Measurements from ENCODE around the gene TUT1.
"Not testable (repeated sequence)": the region's sequence is repeated elsewhere in the genome, so short reads cannot be mapped to it uniquely, and the experiment has no call there.

Gene TUT1

GRCh38 chr11:62591448-62592145 lies at the start of gene TUT1:
TSS of gene TUT1 (minus strand) at chr11:62591523. CDS start at chr11:62591485, 38 bp downstream.
- peak; percentile 96 for DNase-seq

- no peak for DNase-seq
Observed at GRCh38 chr11:62632492-62632891, 41.2 kb upstream of the TUT1 start.

GRCh38 chr11:62627713-62628112 lies 36.4 kb upstream of the TUT1 start:
- no peak for DNase-seq

GRCh38 chr11:62622476-62623089 lies 31.3 kb upstream of the TUT1 start:
- no peak for DNase-seq

GRCh38 chr11:62621567-62622470 lies 30.5 kb upstream of the TUT1 start, which contains the start of gene B3GAT3:
TSS of gene B3GAT3 (minus strand) at chr11:62621986. CDS start at chr11:62621947, 39 bp downstream.
- DNase-seq, result peak; percentile 96

- no peak for DNase-seq
Observed at GRCh38 chr11:62621027-62621566, 29.8 kb upstream of the TUT1 start.

- DNase-seq, result not testable (repeated sequence)
Observed at GRCh38 chr11:62616957-62617356, 25.6 kb upstream of the TUT1 start.

GRCh38 chr11:62615521-62615920 lies 24.2 kb upstream of the TUT1 start:
- no peak for DNase-seq

GRCh38 chr11:62614275-62614674 lies 23.0 kb upstream of the TUT1 start:
- DNase-seq, result peak; percentile 65

GRCh38 chr11:62613291-62613778 lies 22.0 kb upstream of the TUT1 start:
- DNase-seq, result no peak

GRCh38 chr11:62612366-62613290 lies 21.3 kb upstream of the TUT1 start, which contains the start of the genes EML3 and ROM1:
TSS of gene EML3 (minus strand) at chr11:62612775. CDS start at chr11:62612457, 318 bp downstream.
TSS of gene ROM1 (plus strand) at chr11:62613257. CDS start at chr11:62613282, 25 bp downstream.
- peak; percentile 89 for DNase-seq

- DNase-seq, result peak; percentile 64
Observed at GRCh38 chr11:62611705-62612365, 20.5 kb upstream of the TUT1 start.

- no peak for DNase-seq
Observed at GRCh38 chr11:62610814-62611704, 19.7 kb upstream of the TUT1 start.

GRCh38 chr11:62610403-62610802 lies 19.1 kb upstream of the TUT1 start:
- no peak for DNase-seq

GRCh38 chr11:62608776-62609175 lies 17.5 kb upstream of the TUT1 start:
- DNase-seq, result no peak

GRCh38 chr11:62607714-62608113 lies 16.4 kb upstream of the TUT1 start:
- no peak for DNase-seq

- no peak for DNase-seq
Observed at GRCh38 chr11:62605902-62606301, 14.6 kb upstream of the TUT1 start.

GRCh38 chr11:62605467-62605866 lies 14.1 kb upstream of the TUT1 start:
- no peak for DNase-seq

GRCh38 chr11:62604460-62605120 lies 13.3 kb upstream of the TUT1 start:
- DNase-seq, result no peak
